Stomach (tissue), 4 donors: Measurements from ENCODE around the gene VDAC1.

Experiments used
- POLR2AphosphoS5 ChIP-seq, 3 donors: sonication (generic); formaldehyde crosslinking; IDR thresholded peaks; one replicate each; pipeline ENCODE4 v1.6.1; 2016; ENCODE audit warnings: antibody characterized with exemption in 3 of 3
- TF ChIP-seq, protein P1 (sequence below), 7 experiments: fragments of 450-650 bp in 4 of 7; fragments of 200-600 bp in 3 of 7; sonication (generic) in 3 of 7; IDR thresholded peaks; one replicate each; pipeline ENCODE4 v1.5.1; 2016 to 2019; ENCODE audit warnings: antibody characterized with exemption in 7 of 7, control low read depth in 2 of 7, mild to moderate bottlenecking in 1 of 7

DNA sequence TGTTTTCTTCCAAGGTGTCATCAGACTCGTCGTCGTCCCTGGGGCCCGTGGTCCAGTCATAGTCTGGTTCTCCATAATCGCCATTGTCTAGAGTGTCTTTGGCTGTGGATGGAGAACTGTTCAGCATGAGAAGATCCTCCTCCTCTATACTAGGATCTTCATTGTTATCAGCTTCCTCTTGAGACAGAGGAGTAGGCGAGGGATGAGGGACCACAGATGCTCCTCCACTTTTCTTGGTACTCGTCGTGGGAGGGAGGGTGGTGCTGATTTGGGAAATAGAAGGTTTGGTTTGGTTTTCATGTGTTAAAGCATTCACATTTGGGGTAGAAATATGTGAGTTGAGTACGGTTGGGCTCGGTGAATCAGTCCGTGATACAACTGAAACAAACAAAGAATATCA lies 45.1 kb downstream of the VDAC1 start:
- TF ChIP-seq POLR2AphosphoS5 (IDR thresholded peaks at IDR 0.05): no peak
- TF ChIP-seq, protein P1, sequence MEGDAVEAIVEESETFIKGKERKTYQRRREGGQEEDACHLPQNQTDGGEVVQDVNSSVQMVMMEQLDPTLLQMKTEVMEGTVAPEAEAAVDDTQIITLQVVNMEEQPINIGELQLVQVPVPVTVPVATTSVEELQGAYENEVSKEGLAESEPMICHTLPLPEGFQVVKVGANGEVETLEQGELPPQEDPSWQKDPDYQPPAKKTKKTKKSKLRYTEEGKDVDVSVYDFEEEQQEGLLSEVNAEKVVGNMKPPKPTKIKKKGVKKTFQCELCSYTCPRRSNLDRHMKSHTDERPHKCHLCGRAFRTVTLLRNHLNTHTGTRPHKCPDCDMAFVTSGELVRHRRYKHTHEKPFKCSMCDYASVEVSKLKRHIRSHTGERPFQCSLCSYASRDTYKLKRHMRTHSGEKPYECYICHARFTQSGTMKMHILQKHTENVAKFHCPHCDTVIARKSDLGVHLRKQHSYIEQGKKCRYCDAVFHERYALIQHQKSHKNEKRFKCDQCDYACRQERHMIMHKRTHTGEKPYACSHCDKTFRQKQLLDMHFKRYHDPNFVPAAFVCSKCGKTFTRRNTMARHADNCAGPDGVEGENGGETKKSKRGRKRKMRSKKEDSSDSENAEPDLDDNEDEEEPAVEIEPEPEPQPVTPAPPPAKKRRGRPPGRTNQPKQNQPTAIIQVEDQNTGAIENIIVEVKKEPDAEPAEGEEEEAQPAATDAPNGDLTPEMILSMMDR (IDR thresholded peaks at IDR 0.05): no peak
